Lower lobe of right lung (tissue), 2 donors: ENCODE measurements around the gene EMID1. TPM values are rescaled to one million over a fixed set of nuclear protein-coding genes. Genes with fewer than 3 reads are reported as not detected.

Source experiments
- ATAC-seq, 2 donors: fragments of 200-7000 bp; cut with Tn5 transposase; one replicate each; pipeline ENCODE4 v1.9.1; 2020 to 2022; ENCODE audit warnings: mild to moderate bottlenecking in 2 of 2, moderate library complexity in 2 of 2
- DNase-seq: peaks from one replicate; pipeline ENCODE4 v3.0.0-alpha.2; 2020
- H3K27ac ChIP-seq: fragments of 200-600 bp; one replicate; pipeline ENCODE4 v1.8.0; 2022
- H3K27me3 ChIP-seq: fragments of 200-600 bp; one replicate; pipeline ENCODE4 v1.8.0; 2022; ENCODE audit warnings: low read depth
- H3K36me3 ChIP-seq: fragments of 200-600 bp; one replicate; pipeline ENCODE4 v1.8.0; 2022; ENCODE audit warnings: mild to moderate bottlenecking
- H3K4me1 ChIP-seq: fragments of 200-600 bp; one replicate; pipeline ENCODE4 v1.8.0; 2022
- H3K4me3 ChIP-seq: fragments of 200-600 bp; one replicate; pipeline ENCODE4 v1.8.0; 2022; ENCODE audit warnings: mild to moderate bottlenecking
- H3K9me3 ChIP-seq: fragments of 200-600 bp; one replicate; pipeline ENCODE4 v1.8.0; 2022
- CTCF ChIP-seq: fragments of 200-600 bp; IDR thresholded peaks from one replicate; pipeline ENCODE4 v1.8.0; 2022; ENCODE audit warnings: antibody characterized with exemption, mild to moderate bottlenecking
- intact Hi-C: fragments of 100-400 bp; cut with DNase I; formaldehyde crosslinking; loops from one replicate; pipeline ENCODE4 v1.11.0; 2022
- total RNA-seq: library from RNA; stranded (reverse); fragmentation: NEBNext Ultra II Directional; extraction: Animal tissue kit (Norgen Biotek cat#: 25700); gene quantifications from one replicate; pipeline ENCODE4 v1.2.1, GENCODE V29; 2021
- donor health status: DM: no; HTN: yes; CAD: no; lungs with severe emphysema.

The EMID1 gene
- total RNA-seq, 1 donor from 2014 or later = 8.2 TPM

- Histone ChIP-seq H3K27ac (no peak overlapping the region), H3K9me3 (no peaks in the 10 kb centered on the region), H3K27me3 (no peaks in the 10 kb centered on the region), H3K36me3 (no peaks in the 10 kb centered on the region), H3K4me3 (no peak overlapping the region), H3K4me1 (peaks cover 3% of the 10 kb centered on the region)
- TF ChIP-seq CTCF = no peak
- intact Hi-C loops = no loop called here
- DNase-seq (no peak), ATAC-seq (peak in 1 of 2 donors; percentile 32)
Measured at GRCh38 chr22:29195118-29195963, 10.4 kb upstream of the EMID1 start.

- DNase-seq (peak; percentile 33), ATAC-seq (peak in 1 of 2 donors; percentile 8)
- Histone ChIP-seq H3K4me1 (peaks cover 3% of the 10 kb centered on the region), H3K27me3 (no peaks in the 10 kb centered on the region), H3K4me3 (no peak overlapping the region), H3K36me3 (no peaks in the 10 kb centered on the region), H3K27ac (no peak overlapping the region), H3K9me3 (no peaks in the 10 kb centered on the region)
- intact Hi-C loops = no loop called here
- TF ChIP-seq CTCF = no peak
Measured at GRCh38 chr22:29195964-29196666, 9.6 kb upstream of the EMID1 start.

GRCh38 chr22:29197096-29197495 is 8.6 kb upstream of the EMID1 start:
- no peak for DNase-seq
- Histone ChIP-seq H3K9me3 (no peaks in the 10 kb centered on the region), H3K4me3 (no peak overlapping the region), H3K27me3 (no peaks in the 10 kb centered on the region), H3K4me1 (peaks cover 6% of the 10 kb centered on the region), H3K27ac (no peak overlapping the region), H3K36me3 (no peaks in the 10 kb centered on the region)
- TF ChIP-seq CTCF = no peak
- no peak for ATAC-seq
- intact Hi-C loops = no loop called here

- Histone ChIP-seq H3K27ac (no peak overlapping the region), H3K9me3 (no peaks in the 10 kb centered on the region), H3K4me3 (no peak overlapping the region), H3K4me1 (peaks cover 18% of the 10 kb centered on the region), H3K36me3 (no peaks in the 10 kb centered on the region), H3K27me3 (no peaks in the 10 kb centered on the region)
- intact Hi-C loops = no loop called here
- ATAC-seq (no peak), DNase-seq (no peak)
- TF ChIP-seq CTCF = no peak
Measured at GRCh38 chr22:29198240-29198639, 7.5 kb upstream of the EMID1 start.

GRCh38 chr22:29199702-29200400 is 5.8 kb upstream of the EMID1 start:
- no peaks in the 10 kb centered on the region for H3K9me3 ChIP-seq
- H3K4me1 ChIP-seq = peaks cover 26% of the 10 kb centered on the region
- H3K4me3 ChIP-seq = no peak overlapping the region
- DNase-seq = peak; percentile 10
- no peak for TF ChIP-seq CTCF
- intact Hi-C loops = no loop called here
- ATAC-seq = no peak
- H3K36me3 ChIP-seq = no peaks in the 10 kb centered on the region
- no peak overlapping the region for H3K27ac ChIP-seq
- H3K27me3 ChIP-seq = no peaks in the 10 kb centered on the region
